HepG2 (cell line): Measurements from ENCODE around the gene NUP93. TPM values are rescaled to one million over a fixed set of nuclear protein-coding genes. Genes with fewer than 3 reads are reported as not detected.

Experiments used
- CTCF ChIP-seq: sonication (generic); formaldehyde crosslinking; IDR thresholded peaks from 2 replicates; pipeline ENCODE4 v1.5.0; 2020; ENCODE audit warnings: mild to moderate bottlenecking, missing genetic modification reagents, moderate library complexity
- GTF3A ChIP-seq: sonication (generic); formaldehyde crosslinking; conservative IDR thresholded peaks from 2 replicates; pipeline ENCODE4 v1.4.0; 2020; ENCODE audit warnings: mild to moderate bottlenecking, missing genetic modification reagents
- HIVEP1 ChIP-seq: sonication (generic); formaldehyde crosslinking; IDR thresholded peaks from 2 replicates; pipeline ENCODE4 v1.4.0; 2020; ENCODE audit warnings: mild to moderate bottlenecking, missing genetic modification reagents
- MNT ChIP-seq: fragments of 450-650 bp; IDR thresholded peaks from 2 replicates; pipeline ENCODE4 v1.6.1; 2016
- PHF5A ChIP-seq: IDR thresholded peaks from one replicate; pipeline ENCODE4 v1.6.1; 2018; ENCODE audit warnings: low read depth, missing genetic modification reagents; ENCODE audit not compliant: unreplicated experiment
- RFXANK ChIP-seq: IDR thresholded peaks from 2 replicates; pipeline ENCODE4 v1.6.1; 2016
- SMAD9 ChIP-seq: sonication (generic); formaldehyde crosslinking; IDR thresholded peaks from 2 replicates; pipeline ENCODE4 v1.5.1; 2020; ENCODE audit warnings: mild to moderate bottlenecking, missing genetic modification reagents
- THAP9 ChIP-seq: sonication (generic); formaldehyde crosslinking; IDR thresholded peaks from 2 replicates; pipeline ENCODE4; 2020; ENCODE audit warnings: missing genetic modification reagents, mild to moderate bottlenecking, borderline replicate concordance
- TOE1 ChIP-seq: sonication (generic); formaldehyde crosslinking; IDR thresholded peaks from 2 replicates; pipeline ENCODE4 v1.4.0; 2020; ENCODE audit warnings: mild to moderate bottlenecking, missing genetic modification reagents
- ZBTB42 ChIP-seq: sonication (generic); formaldehyde crosslinking; IDR thresholded peaks from 2 replicates; pipeline ENCODE4 v1.5.0; 2020; ENCODE audit warnings: mild to moderate bottlenecking, missing genetic modification reagents
- ZFP90 ChIP-seq: sonication (generic); formaldehyde crosslinking; IDR thresholded peaks from 2 replicates; pipeline ENCODE4 v1.8.0; 2022; ENCODE audit warnings: missing genetic modification reagents, mild to moderate bottlenecking, inconsistent platforms, borderline replicate concordance
- ZNF460 ChIP-seq: sonication (generic); formaldehyde crosslinking; IDR thresholded peaks from 2 replicates; pipeline ENCODE4 v1.5.1; 2020; ENCODE audit warnings: missing genetic modification reagents, mild to moderate bottlenecking, borderline replicate concordance
- ZNF468 ChIP-seq: sonication (generic); formaldehyde crosslinking; IDR thresholded peaks from 2 replicates; pipeline ENCODE4 v1.8.0; 2022; ENCODE audit warnings: mild to moderate bottlenecking, moderate library complexity, missing genetic modification reagents
- ZNF530 ChIP-seq: sonication (generic); formaldehyde crosslinking; IDR thresholded peaks from 2 replicates; pipeline ENCODE4 v1.5.0; 2020; ENCODE audit warnings: low read depth, mild to moderate bottlenecking, missing genetic modification reagents
- ZNF660 ChIP-seq: sonication (generic); formaldehyde crosslinking; IDR thresholded peaks from 2 replicates; pipeline ENCODE4 v1.5.1; 2020; ENCODE audit warnings: mild to moderate bottlenecking, low read depth, missing genetic modification reagents, borderline replicate concordance
- ZSCAN22 ChIP-seq: sonication (generic); formaldehyde crosslinking; IDR thresholded peaks from 2 replicates; pipeline ENCODE4 v1.4.0; 2020; ENCODE audit warnings: mild to moderate bottlenecking, missing genetic modification reagents
- polyA plus RNA-seq, 8 experiments: library from polyadenylated mRNA; depleted of rRNA in 3 of 8; stranded (reverse) in 7 of 8; unstranded in 1 of 8; fragments of >200 nt; fragmentation: Illumina TruSeq in 4 of 8; extraction: Trizol in 4 of 8; gene quantifications; 2 replicates each; pipeline versions ENCODE4 v1.2.1 to v1.2.3, GENCODE V29; 2011 to 2016; ENCODE audit warnings: low read depth in 4 of 8, missing spikeins in 1 of 8, mixed read lengths in 1 of 8; ENCODE audit not compliant: insufficient read depth in 1 of 8
- total RNA-seq, 5 experiments: library from RNA; depleted of rRNA; stranded (reverse); fragments of >200 nt; fragmentation: Illumina TruSeq; extraction: Trizol; gene quantifications; 2 replicates each; pipeline ENCODE4 v1.2.3, GENCODE V29; 2016; ENCODE audit warnings: low read depth in 1 of 5
- TF ChIP-seq, protein P1 (sequence below): sonication (generic); formaldehyde crosslinking; IDR thresholded peaks from 2 replicates; pipeline ENCODE4 v1.5.0; 2020; ENCODE audit warnings: missing genetic modification reagents, mild to moderate bottlenecking, borderline replicate concordance
- TF ChIP-seq, protein P2 (sequence below): sonication (generic); formaldehyde crosslinking; IDR thresholded peaks from 2 replicates; pipeline ENCODE4 v1.5.1; 2020; ENCODE audit warnings: mild to moderate bottlenecking, missing genetic modification reagents, borderline replicate concordance
- TF ChIP-seq, protein P3 (sequence below): sonication (generic); formaldehyde crosslinking; IDR thresholded peaks from 2 replicates; pipeline ENCODE4 v1.5.0; 2020; ENCODE audit warnings: mild to moderate bottlenecking, missing genetic modification reagents, borderline replicate concordance

NUP93 gene
- total and polyA plus RNA-seq, 2 of the 13 experiments (the other 11 are each of a cell fraction or from before 2014, with no cell fraction given): 58.5 to 140 TPM

GRCh38 chr16:56848955-56849689, 119.2 kb downstream of the NUP93 start (continued):
- no peak for TF ChIP-seq HIVEP1 (CRISPR knock-in tag)
- TF ChIP-seq, protein P1, sequence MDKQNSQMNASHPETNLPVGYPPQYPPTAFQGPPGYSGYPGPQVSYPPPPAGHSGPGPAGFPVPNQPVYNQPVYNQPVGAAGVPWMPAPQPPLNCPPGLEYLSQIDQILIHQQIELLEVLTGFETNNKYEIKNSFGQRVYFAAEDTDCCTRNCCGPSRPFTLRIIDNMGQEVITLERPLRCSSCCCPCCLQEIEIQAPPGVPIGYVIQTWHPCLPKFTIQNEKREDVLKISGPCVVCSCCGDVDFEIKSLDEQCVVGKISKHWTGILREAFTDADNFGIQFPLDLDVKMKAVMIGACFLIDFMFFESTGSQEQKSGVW (CRISPR knock-in tag): no peak
- no peak for TF ChIP-seq GTF3A
- no peak for TF ChIP-seq ZSCAN22 (CRISPR knock-in tag)
- TF ChIP-seq PHF5A (CRISPR knock-in tag): no peak
- no peak for TF ChIP-seq ZNF468 (CRISPR knock-in tag)
- TF ChIP-seq ZNF460: no peak
- TF ChIP-seq, protein P2, sequence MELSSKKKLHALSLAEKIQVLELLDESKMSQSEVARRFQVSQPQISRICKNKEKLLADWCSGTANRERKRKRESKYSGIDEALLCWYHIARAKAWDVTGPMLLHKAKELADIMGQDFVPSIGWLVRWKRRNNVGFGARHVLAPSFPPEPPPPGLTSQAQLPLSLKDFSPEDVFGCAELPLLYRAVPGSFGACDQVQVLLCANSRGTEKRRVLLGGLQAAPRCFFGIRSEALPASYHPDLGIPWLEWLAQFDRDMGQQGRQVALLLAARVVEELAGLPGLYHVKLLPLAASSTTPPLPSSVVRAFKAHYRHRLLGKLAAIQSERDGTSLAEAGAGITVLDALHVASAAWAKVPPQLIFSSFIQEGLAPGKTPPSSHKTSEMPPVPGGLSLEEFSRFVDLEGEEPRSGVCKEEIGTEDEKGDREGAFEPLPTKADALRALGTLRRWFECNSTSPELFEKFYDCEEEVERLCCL (CRISPR knock-in tag): no peak
- no peak for TF ChIP-seq TOE1
- TF ChIP-seq SMAD9: no peak
- TF ChIP-seq, protein P3, sequence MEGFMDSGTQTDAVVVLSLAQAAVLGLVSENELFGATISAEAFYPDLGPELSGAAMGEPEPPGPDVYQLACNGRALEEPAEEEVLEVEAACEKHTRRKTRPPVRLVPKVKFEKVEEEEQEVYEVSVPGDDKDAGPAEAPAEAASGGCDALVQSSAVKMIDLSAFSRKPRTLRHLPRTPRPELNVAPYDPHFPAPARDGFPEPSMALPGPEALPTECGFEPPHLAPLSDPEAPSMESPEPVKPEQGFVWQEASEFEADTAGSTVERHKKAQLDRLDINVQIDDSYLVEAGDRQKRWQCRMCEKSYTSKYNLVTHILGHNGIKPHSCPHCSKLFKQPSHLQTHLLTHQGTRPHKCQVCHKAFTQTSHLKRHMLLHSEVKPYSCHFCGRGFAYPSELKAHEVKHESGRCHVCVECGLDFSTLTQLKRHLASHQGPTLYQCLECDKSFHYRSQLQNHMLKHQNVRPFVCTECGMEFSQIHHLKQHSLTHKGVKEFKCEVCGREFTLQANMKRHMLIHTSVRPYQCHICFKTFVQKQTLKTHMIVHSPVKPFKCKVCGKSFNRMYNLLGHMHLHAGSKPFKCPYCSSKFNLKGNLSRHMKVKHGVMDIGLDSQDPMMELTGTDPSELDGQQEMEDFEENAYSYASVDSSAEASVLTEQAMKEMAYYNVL (CRISPR knock-in tag): no peak
- no peak for TF ChIP-seq RFXANK (CRISPR knock-in tag)
- TF ChIP-seq ZBTB42 (CRISPR knock-in tag): no peak
- TF ChIP-seq ZFP90 (CRISPR knock-in tag): no peak; the same call in 1 of the 2 replicates
- no peak for TF ChIP-seq CTCF (CRISPR knock-in tag)
- TF ChIP-seq MNT: no peak
- TF ChIP-seq ZNF660: no peak
- no peak for TF ChIP-seq ZNF530 (CRISPR knock-in tag)
- TF ChIP-seq THAP9 (CRISPR knock-in tag): no peak
